NCI-H460 (cell line): ENCODE data around the gene HPSE2. TPM values are rescaled to one million over a fixed set of nuclear protein-coding genes. Genes with fewer than 3 reads are reported as not detected.

Experiments
- DNase-seq: peaks from one replicate; pipeline ENCODE4 v3.0.0-alpha.2; 2016; ENCODE audit warnings: low read depth; ENCODE audit errors: extremely low read depth
- total RNA-seq: library from RNA; depleted of rRNA; stranded (reverse); fragments of >200 nt; shearing (Covaris generic); gene quantifications from 2 replicates; pipeline ENCODE4 v1.2.3, GENCODE V29; 2014

The HPSE2 gene
- total RNA-seq, 1 experiment from 2014 or later, result not detected

DNA sequence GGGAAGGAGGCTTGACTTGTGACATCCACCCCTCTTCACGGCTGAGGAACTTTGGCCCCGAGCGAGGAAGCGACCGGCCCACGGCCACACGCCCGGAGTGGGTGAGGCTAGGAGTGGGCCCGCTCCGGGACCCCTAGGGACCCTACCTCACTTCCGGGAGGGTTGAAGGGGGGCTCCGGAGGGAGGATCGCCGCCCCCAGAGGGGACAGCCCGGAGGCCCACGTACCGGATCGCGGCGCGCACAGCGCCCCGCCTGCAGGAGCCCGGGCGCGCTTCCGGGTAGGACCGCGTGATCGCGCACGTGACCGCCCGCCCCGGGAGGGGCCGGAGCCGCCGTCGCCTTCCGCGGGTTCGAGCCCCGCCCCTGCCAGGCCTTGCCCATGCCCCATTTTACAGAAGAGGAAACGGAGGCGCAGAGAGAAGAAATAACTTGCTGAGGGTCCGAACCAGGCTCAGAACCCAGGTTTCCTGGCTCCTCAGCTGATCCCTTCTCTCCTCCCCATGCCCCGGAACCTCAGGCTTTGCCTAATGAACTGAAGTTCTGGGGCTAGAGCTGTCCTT is 788.9 kb downstream of the HPSE2 start, which contains the start of gene HPS1:
Gene HPS1, minus strand, starts transcription at position 275 of the 561 bp plus-strand sequence. CDS start 3,695 bp downstream, outside the sequence.
- peak; percentile 50 for DNase-seq

DNA sequence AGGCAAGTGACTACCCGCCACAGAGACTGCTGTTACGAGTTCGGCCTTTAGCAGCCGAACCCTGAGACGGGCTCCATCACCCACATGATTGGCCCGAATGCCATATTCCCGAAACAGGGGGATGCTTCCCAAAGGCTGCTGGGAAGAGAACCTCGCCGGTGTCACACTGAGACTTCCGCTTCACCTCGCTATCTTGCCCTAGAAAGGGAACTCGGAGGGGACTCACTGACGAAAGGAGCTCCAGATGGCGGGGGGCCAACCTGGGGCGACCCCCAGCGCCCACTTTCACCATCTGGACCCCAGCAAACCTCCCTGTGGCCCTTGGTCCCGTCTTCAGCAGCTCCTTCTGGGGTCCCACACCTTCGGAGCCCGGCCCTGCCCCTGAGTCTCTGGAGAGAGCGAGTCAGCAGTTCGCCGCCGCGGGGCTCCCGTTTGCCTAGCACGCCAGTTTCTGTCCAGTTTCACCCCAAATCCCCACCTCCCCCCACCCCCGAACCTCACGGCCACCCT is 789.4 kb downstream of the HPSE2 start:
- no peak for DNase-seq

DNA sequence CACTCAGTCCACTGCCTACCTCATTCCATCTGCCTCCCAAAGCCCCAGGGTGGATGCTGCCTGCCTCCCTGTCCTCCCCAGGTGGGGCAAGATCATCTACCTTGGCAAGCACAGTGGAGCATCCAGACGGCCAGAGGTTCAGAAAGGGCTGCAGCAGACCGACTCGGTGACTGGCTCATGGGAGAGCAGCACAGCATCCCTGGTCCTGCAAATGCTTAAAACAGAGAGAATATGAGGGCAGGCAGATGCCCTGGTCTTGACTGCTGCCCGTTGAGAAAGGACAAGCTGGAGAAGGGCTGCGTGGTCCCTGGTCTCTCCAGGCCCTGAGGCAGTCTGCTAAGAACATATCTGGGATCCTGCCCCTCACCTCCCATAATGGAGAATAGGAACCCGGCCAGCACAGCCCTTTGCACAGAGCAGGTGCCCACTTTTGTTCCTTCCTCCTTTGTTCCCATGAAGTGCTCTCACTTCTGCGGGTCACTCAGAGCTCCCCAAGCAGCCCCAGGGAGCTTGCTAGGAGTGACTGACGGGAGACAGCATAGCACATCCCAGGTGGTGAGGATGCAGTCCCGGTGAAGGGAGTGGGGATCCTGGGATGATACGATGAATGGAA is 790.3 kb downstream of the HPSE2 start:
- no peak for DNase-seq

DNA sequence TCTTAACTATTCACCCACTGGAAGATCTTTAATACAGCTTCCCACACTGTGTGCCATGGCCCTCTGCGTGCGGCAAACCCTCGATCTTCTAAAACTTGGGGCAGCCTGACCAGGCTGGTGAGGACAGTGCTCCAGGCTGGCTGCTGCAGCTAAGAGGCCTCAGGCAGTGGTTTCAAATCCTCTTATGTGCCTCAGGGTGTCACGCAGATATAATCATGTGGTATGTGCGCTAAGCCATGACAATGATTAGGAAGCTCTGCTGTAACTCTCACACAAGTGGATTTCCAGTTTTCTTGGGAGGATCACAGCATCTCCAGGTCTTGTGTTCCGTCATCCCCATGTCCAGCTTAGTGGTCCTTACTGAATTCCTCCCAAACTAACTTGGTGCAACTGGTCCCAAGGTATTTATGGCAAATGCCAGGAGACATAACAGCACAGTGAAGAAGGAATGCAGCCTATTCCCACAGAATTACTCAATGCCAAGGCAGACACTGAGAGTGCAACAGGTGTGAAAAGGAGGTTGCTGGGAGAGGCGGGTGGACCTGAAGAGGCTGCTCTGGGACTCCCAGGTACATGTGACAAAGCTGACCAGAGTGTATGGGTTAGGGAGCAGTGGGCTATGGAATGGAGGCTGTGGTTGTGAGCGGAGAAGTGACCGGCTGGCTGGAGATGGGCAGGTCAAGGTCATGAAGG is 791.2 kb downstream of the HPSE2 start:
- DNase-seq, result no peak

DNA sequence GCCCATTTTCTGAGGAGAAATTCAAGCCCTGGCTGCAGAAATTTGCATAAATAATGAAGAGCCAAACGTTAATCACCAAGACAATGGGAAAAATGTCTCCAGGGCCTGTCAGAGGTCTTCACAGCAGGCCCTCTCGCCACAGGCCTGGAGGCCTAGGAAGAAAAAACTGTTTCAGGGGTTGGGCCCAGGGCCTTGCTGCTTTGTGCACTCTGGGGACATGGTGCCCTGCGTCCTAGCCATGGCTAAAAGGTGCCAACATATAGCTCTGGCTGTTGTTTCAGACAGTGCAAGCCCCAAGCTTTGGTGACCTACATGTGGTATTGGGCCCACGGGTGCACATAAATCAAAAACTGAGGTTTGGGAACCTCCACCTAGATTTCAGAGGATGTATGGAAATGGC is 796.9 kb downstream of the HPSE2 start:
- DNase-seq, result no peak

DNA sequence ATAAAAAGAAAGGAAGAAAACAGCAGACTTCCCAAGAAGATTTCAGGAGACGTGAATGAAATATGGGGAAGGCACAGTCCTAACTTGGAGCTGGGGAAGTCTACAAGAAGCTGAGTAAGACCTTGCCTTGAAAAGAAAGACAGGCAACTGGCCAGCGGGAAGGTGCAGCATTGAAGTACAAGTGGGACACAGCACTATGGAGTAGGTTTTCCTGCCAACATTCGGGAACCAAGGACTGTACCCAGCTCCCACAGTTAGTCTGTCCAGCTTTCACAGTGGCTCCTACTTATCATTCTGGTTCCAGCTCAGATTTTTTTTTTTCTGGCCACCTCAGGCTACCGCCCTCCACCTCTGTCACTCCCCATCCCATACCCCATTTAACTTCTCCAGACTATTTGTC is 798.9 kb downstream of the HPSE2 start:
- no peak for DNase-seq

DNA sequence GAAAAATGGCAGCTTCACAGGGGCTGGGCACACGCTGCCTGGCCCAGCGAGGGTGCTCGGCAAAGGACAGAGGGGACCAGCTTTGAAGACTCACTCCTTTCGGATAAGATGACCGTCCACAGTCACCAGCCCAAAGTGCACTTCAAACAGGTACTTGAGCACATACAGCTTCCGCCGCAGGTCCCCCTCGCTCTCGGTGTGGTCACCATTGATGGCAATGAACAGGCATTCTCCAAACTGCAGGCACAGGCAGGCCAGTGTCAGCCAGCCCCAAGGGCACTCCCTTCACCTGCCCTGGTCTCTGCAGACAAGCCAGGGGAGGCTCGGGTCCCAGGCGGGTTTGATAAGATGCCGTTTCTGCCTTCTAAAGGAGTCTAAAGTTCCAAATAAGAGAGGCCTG is 800.5 kb downstream of the HPSE2 start:
- DNase-seq, result no peak

DNA sequence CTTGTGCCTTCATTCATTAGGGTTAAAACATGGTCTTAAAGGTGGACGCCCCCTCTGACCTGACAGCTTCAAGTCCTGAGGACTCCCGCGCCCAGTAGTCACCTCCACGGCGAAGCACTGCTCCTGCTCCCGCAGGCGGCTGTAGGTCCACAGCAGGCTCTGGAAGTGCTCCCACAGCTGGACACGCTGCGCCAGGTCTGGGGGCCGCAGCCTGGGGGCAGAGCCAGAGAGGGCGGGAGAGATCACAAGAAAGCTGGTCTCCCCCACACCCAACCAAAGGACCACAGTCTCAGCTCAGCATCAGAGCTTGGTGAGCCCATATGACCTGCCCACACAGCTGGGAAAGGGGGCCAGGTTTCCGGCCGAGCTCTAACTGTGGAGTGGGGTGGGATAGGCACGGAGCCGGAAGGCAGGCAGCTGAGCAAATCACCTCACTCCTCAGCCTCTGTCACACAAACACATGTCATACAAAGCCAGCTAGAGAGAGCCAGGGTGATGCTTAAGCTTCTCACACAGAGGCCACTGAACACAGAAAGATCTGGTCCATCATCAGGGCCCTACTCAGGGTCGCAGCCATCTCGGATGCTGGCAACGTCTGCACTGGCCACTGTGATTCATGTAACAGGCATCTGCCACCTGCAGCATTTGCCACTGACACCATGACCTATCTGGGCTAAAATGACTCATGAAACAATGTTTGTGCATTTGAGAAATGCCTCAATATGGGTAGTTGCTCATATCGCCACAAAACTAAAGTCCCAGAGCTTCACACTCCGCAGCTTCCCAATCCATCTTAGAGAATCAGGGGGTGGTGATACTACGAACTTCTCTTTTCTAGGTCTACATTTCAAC is 801.5 kb downstream of the HPSE2 start:
- DNase-seq, result no peak

DNA sequence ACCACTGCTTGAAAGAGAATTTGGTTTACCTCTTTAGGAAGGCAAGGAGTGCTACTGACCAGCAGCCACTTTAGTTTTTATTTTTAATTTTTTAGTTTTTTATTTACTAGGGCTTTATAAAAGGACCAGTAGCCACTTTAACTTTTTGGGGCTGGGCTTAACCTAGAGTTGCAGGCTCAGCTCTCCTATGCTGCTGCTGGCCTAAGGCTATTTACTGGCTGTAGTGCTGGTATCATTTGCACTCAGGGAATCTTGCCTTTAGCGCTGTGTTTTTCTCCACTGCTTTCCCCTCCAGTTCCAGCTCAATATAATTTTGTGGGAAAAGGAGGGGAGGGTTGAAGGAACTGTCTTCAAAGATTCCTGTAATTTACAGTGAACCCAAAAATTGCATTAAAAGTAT is 802.3 kb downstream of the HPSE2 start:
- no peak for DNase-seq

DNA sequence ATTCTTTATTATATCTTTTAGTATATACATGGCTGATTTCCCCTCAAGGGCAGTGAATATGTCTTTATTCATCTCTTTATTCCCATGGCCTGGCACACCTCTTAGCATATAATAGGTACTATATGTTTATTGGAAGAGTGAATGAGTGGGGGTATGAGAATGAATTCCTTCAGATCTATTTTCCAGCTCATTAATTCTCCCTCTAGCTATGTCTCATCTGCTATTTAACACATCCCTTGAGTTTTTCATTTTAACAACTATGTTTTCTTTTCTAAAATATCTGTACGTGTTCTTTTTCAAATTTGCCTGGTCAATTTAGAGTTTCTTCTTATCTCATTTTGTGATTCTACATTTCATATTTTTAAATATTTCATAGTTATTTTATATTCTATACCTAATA is 803.3 kb downstream of the HPSE2 start:
- no peak for DNase-seq

DNA sequence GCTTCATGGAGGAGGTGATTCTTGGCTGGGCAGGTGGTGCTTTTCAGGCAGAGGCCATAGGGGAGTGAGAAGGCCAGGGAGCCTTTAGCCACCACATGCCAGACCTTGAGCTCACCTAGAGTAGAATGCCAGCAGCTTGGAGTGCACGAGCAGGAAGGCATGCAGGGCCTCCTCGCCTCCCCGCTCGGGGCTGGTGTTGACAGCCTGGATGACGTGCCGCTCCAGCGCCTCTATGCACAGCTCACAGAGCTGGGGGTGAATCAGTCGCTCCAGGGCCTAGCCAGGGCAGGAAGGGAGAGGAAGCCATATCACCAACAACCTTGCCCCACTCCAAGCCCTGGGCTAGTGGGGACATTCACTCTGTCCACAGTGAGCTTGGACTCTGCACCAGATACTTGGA is 804.6 kb downstream of the HPSE2 start:
- no peak for DNase-seq

DNA sequence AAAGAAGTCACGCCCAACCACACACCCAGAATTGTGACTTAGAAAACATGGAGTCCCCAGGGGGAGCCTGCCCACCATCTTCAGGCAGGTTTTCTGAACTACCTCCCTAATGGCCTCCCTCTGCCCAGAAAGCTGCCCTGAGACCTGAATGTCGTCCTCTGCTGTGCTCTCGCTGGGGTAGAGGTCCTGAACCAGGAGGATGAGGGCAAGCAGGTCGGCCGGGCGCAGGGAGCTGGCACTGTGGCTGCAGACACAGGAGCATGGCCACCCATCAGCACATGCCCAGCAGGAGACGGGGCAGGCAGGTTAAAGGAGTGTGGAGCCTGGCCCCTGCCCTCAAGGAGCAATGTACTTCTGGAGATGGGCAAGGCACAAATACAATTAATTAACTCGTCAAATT is 805.2 kb downstream of the HPSE2 start:
- no peak for DNase-seq

DNA sequence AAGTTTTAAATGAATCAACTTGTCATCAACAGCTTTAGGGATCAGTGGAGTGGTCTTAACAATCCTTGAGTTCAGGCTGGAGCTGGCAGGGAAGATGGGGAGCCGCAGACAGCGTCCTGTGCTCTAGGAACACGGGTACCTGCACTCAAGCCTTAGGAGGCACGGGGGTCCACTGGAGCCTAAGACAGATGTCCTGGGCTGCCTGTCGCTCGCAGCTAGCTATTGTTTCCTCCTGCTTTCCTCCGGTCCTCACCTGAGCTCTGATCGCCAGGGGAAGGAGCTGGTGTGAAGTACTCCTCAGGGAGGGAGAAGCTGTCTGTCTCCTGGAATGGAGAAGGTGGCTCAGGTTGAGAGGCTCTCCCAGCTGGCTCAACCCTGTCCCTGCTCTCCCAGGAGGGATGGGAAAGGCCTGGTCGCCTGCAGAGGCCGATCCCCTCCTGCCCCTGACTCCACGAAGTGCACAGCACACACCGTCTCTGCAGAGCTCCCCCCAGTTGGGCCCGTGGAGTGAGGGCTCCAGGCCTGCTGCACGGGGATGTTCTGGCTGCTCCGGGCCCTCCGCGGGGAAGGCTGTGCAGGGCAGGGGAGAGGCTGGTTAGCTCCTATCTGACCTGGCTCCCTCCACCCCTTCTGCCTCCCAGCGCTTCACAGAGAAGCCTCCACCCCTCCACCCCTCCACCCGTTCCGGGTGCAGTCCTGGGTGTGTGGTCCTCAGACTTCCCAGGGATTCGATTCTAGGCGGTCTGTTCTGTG is 806.2 kb downstream of the HPSE2 start:
- DNase-seq, result no peak

DNA sequence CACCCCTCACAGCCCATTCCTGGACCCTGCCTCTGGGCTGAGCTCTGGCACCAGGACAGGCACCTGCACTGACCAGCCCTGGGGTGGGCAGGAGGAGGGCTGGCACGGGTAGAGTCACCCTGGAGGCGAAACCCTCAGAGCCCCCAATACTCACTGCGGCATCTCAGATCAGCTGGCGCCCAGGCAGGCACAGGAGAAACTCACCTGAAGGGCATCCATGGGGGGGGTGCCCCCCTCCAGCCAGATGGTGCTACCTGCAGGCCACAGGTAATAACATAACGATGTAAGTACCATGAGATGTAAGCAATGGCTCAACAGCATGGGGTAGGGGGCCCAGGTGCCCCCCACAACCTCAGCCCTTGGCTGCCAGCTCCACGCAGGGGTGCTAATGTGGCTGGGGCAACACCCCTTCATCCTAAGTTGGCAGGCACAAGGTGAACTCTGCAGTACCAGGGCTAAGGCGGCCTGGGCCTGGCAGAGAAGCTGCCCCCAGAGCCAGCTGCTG is 808.6 kb downstream of the HPSE2 start:
- no peak for DNase-seq

DNA sequence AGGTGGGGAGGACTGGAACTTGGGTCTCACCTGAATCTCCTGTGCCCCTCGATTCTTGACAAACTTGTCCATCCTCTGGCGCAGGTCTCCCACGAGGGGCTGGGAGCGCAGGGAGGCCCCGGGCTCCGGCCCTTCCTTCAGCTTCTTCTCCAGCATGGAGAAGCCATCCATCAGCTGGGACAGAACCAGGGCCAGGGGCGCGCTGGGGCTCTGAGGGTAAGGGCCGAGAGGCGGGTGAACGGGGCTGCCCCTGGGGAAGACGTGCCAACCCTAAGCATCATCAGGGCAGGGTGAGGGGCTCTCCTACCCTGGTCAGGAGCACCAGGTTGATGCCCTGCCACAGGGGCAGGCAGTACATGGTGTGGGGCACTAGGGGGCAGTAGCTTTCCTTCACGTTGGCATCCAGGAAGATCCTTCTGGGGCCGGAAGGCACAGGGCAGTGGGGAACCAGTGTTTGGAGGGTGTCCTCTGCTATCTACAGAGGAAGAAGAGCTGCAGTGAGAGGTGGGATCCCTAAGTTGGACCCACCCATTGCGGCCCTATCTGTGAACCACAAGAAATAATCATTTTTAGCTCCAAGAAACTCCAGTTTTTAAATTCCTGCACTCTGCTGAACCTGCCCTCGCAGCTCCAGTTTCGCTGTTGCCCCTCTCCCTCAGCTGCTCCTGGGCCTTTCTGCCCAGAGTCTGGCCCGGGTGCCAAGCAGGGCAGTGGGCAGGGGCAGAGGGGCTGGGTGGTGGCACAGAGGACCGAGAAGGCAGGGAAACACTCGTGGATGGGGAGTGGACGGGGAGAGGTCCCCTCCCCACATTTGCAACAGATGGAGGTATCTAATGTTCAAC is 809.9 kb downstream of the HPSE2 start:
- DNase-seq, result peak; percentile 54

DNA sequence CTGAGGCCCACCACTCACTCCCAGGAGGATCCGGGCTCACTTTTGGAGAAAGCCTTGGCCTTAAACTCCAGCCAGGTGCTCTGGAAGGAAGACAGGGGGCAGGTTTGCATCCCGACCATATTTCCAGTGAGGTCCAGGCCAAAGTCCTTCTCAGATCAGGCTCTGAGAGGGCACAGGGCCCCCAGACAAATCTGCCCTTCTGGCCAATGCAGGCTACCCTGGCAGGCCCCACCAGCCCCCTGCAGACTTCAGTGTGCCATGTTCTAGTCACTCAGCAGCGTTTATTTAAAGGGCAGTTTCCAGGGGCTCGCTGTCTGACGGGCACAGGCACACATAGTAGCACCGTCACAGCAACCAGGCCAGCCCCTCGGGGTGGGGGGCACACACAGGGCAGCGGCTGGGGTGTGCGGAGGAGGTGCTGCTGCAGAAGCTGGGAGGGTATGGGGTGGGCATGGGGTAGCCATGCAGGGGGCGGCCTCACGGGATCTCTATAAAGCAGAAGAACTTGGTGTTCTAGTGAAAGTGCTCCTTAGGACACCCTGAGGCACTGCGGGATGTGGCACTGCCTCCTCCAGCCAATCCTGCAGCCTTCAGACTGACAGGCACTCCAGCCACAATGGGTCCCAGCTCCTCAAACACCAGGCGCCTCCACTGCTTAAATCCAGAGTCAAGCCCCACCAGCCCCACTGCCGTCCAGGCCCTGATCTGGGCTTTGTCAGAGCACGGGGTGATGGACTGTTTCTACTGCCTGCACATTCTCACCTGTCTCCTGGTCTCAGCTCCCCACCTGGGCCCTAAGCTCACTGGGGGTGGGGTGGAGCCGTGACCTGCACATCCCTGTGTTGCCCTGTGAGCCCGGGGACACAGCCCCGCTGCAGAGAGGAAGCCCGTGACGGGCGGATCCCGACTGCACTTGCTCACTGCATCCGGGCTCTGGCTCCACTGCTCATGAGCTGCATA is 811.1 kb downstream of the HPSE2 start:
- DNase-seq, result no peak

DNA sequence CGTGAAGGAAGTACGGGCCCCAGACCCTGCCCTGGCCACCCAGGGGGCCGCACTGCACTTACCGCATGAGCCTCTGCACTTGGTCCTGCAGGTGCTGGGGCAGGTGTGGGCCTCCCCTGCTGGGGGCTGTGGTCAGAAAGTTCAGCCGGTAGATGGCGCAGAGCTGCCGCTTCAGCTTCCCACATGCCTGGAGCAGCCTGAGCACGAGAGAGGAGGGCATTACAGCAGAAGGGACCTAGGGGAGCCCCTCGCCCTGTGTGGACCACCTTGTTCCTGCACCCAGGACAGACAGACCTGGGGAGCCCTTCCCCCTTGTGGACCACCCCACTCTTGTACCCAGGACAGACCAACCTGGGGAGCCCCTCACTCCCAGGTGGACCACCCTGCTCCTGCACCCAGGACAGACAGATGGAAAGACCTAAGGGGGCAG is 811.9 kb downstream of the HPSE2 start:
- DNase-seq, result no peak

DNA sequence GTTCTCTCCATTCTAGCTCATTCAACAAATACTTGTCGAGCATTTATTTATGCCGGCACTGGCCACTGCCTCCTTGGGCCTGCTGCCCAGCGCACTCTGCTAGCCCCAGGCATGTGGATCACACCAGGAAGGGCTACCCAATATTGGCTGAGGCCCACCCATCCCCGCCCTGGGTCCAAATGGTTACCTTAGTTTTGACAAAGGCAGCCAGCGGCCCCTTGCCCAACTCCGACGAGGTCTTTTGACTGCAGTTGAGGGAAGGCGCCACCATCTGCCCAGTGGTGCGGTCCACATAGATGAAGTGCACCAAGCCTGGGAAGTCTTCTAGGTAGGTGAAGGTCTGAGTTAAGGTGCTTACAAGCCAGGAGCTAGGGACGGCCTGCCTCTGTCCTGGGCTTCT is 813.5 kb downstream of the HPSE2 start:
- DNase-seq, result no peak
